Stomach (tissue), 4 donors: ENCODE results near the gene UBE2G1.

Experiments
- EP300 ChIP-seq: sonication (generic); formaldehyde crosslinking; IDR thresholded peaks from one replicate; pipeline ENCODE4 v1.6.1; 2017; ENCODE audit warnings: antibody characterized with exemption
- POLR2A ChIP-seq, 4 donors: fragments of 450-650 bp; IDR thresholded peaks; one replicate each; pipeline ENCODE4 v1.6.1; 2016; ENCODE audit warnings: antibody characterized with exemption in 4 of 4, control low read depth in 2 of 4, mild to moderate bottlenecking in 1 of 4, moderate library complexity in 1 of 4
- POLR2AphosphoS5 ChIP-seq, 3 donors: sonication (generic); formaldehyde crosslinking; IDR thresholded peaks; one replicate each; pipeline ENCODE4 v1.6.1; 2016; ENCODE audit warnings: antibody characterized with exemption in 3 of 3
- TF ChIP-seq, protein P1 (sequence below), 7 experiments: fragments of 450-650 bp in 4 of 7; fragments of 200-600 bp in 3 of 7; sonication (generic) in 3 of 7; IDR thresholded peaks; one replicate each; pipeline ENCODE4 v1.5.1; 2016 to 2019; ENCODE audit warnings: antibody characterized with exemption in 7 of 7, control low read depth in 2 of 7, mild to moderate bottlenecking in 1 of 7

- TF ChIP-seq, protein P1, sequence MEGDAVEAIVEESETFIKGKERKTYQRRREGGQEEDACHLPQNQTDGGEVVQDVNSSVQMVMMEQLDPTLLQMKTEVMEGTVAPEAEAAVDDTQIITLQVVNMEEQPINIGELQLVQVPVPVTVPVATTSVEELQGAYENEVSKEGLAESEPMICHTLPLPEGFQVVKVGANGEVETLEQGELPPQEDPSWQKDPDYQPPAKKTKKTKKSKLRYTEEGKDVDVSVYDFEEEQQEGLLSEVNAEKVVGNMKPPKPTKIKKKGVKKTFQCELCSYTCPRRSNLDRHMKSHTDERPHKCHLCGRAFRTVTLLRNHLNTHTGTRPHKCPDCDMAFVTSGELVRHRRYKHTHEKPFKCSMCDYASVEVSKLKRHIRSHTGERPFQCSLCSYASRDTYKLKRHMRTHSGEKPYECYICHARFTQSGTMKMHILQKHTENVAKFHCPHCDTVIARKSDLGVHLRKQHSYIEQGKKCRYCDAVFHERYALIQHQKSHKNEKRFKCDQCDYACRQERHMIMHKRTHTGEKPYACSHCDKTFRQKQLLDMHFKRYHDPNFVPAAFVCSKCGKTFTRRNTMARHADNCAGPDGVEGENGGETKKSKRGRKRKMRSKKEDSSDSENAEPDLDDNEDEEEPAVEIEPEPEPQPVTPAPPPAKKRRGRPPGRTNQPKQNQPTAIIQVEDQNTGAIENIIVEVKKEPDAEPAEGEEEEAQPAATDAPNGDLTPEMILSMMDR (IDR thresholded peaks at IDR 0.05) = no peak
- TF ChIP-seq POLR2A (IDR thresholded peaks at IDR 0.05) (no peak), EP300 (no peak), POLR2AphosphoS5 (IDR thresholded peaks at IDR 0.05) (no peak)
Observed at GRCh38 chr17:4394208-4395110, 28.0 kb upstream of the UBE2G1 start.
